Measurements from ENCODE around the gene SPAG9.

Gene SPAG9

GRCh38 chr17:51120739-51121619 is at the start of gene SPAG9:
SPAG9 (minus strand) TSS chr17:51120868; CDS start chr17:51120656, 212 bp downstream.
- peak; percentile 68 to 88 (median 79) for DNase-seq

GRCh38 chr17:51169340-51169739 is 48.7 kb upstream of the SPAG9 start:
- DNase-seq: no peak

- peak; percentile 45 to 61 (median 54) for DNase-seq
Measured at GRCh38 chr17:51166987-51167931, 46.6 kb upstream of the SPAG9 start.

GRCh38 chr17:51166198-51166986 is 45.7 kb upstream of the SPAG9 start, which contains the start of gene NME2:
NME2 (plus strand) TSS chr17:51166411; CDS start chr17:51166831, 420 bp downstream.
- DNase-seq: peak; percentile 41 to 62 (median 54)

- peak in 1 of 4 experiments; percentile 36 for DNase-seq
Measured at GRCh38 chr17:51165680-51166197, 45.1 kb upstream of the SPAG9 start.

GRCh38 chr17:51164911-51165679 is 44.4 kb upstream of the SPAG9 start:
- DNase-seq: no peak

- no peak for DNase-seq
Measured at GRCh38 chr17:51161541-51161940, 40.9 kb upstream of the SPAG9 start.

GRCh38 chr17:51159604-51160003 is 38.9 kb upstream of the SPAG9 start:
- no peak for DNase-seq

- no peak for DNase-seq
Measured at GRCh38 chr17:51155416-51155815, 34.7 kb upstream of the SPAG9 start.

GRCh38 chr17:51154176-51154575 is 33.5 kb upstream of the SPAG9 start:
- no peak for DNase-seq

GRCh38 chr17:51153210-51154072 is 32.8 kb upstream of the SPAG9 start, which contains the start of gene NME1:
NME1 (plus strand) TSS chr17:51153559; CDS start chr17:51155655, 2,096 bp downstream.
- peak; percentile 83 to 98 (median 90) for DNase-seq

- DNase-seq: no peak
Measured at GRCh38 chr17:51152766-51153209, 32.1 kb upstream of the SPAG9 start.

- DNase-seq: no peak
Measured at GRCh38 chr17:51150932-51151331, 30.3 kb upstream of the SPAG9 start.

- DNase-seq: no peak
Measured at GRCh38 chr17:51149163-51149562, 28.5 kb upstream of the SPAG9 start.

- DNase-seq: no peak
Measured at GRCh38 chr17:51147650-51148049, 27.0 kb upstream of the SPAG9 start.

GRCh38 chr17:51144266-51145022 is 23.8 kb upstream of the SPAG9 start:
- no peak for DNase-seq

GRCh38 chr17:51142597-51142996 is 21.9 kb upstream of the SPAG9 start:
- no peak for DNase-seq

- no peak for DNase-seq
Measured at GRCh38 chr17:51135956-51136355, 15.3 kb upstream of the SPAG9 start.

- no peak for DNase-seq
Measured at GRCh38 chr17:51133365-51133764, 12.7 kb upstream of the SPAG9 start.

- no peak for DNase-seq
Measured at GRCh38 chr17:51132964-51133319, 12.3 kb upstream of the SPAG9 start.
